CD14-positive monocyte (primary cell): ENCODE results near the gene BANP. TPM values are rescaled to one million over a fixed set of nuclear protein-coding genes. Genes with fewer than 3 reads are reported as not detected.

ENCODE experiments used
- DNase-seq, 3 donors: peaks; one replicate each; pipeline ENCODE4 v3.0.0-alpha.2; 2011 to 2022
- H2AFZ ChIP-seq: 2 replicates; pipeline ENCODE4 v1.6.0; 2012; ENCODE audit warnings: mild to moderate bottlenecking, low read depth, low read length, inconsistent platforms; ENCODE audit not compliant: insufficient read depth, poor library complexity, severe bottlenecking
- H3K27ac ChIP-seq, 2 donors: 1 replicate in 1 of 2; 2 replicates in 1 of 2; pipeline ENCODE4 v1.5.1; 2012 to 2013; ENCODE audit warnings: low read length in 2 of 2, control low read depth in 1 of 2, inconsistent platforms in 1 of 2, low read depth in 1 of 2, mild to moderate bottlenecking in 1 of 2
- H3K27me3 ChIP-seq, 2 donors: one replicate each; pipeline versions ENCODE4 v1.6.0 to v1.6.1; 2011 to 2013; ENCODE audit warnings: low read length in 2 of 2; ENCODE audit not compliant: control insufficient read depth in 2 of 2, insufficient read depth in 2 of 2
- H3K36me3 ChIP-seq, 2 donors: replicated peaks in 1 of 2; 1 replicate in 1 of 2; 2 replicates in 1 of 2; pipeline versions ENCODE4 v1.5.1 to v1.6.1; 2012 to 2013; ENCODE audit warnings: low read length in 2 of 2, control low read depth in 1 of 2, inconsistent platforms in 1 of 2, mild to moderate bottlenecking in 1 of 2; ENCODE audit not compliant: insufficient read depth in 2 of 2, control insufficient read depth in 1 of 2
- H3K4me1 ChIP-seq, 2 donors: 1 replicate in 1 of 2; 2 replicates in 1 of 2; pipeline versions ENCODE4 v1.5.1 to v1.6.1; 2012 to 2013; ENCODE audit warnings: low read length in 2 of 2, control low read depth in 1 of 2, inconsistent platforms in 1 of 2, mild to moderate bottlenecking in 1 of 2, moderate library complexity in 1 of 2; ENCODE audit not compliant: insufficient read depth in 2 of 2, control insufficient read depth in 1 of 2
- H3K4me2 ChIP-seq: replicated peaks from 2 replicates; pipeline ENCODE3; 2012; ENCODE audit warnings: low read length, moderate library complexity, mild to moderate bottlenecking; ENCODE audit not compliant: poor library complexity, severe bottlenecking; ENCODE audit errors: extremely low read depth
- H3K4me3 ChIP-seq, 3 experiments: fragments of 200-600 bp in 1 of 3; sonication (generic) in 1 of 3; replicated peaks in 1 of 3; 1 replicate in 2 of 3; 2 replicates in 1 of 3; pipeline ENCODE4 v1.5.1; 2011 to 2013; ENCODE audit warnings: low read length in 3 of 3, mild to moderate bottlenecking in 3 of 3, control low read depth in 2 of 3, low read depth in 2 of 3, inconsistent platforms in 1 of 3, moderate library complexity in 1 of 3
- H3K79me2 ChIP-seq: 2 replicates; pipeline ENCODE4 v1.6.0; 2012; ENCODE audit warnings: mild to moderate bottlenecking, control low read depth, inconsistent platforms, low read length, moderate library complexity; ENCODE audit not compliant: insufficient read depth
- H3K9ac ChIP-seq: 2 replicates; pipeline ENCODE4 v1.6.0; 2017; ENCODE audit warnings: low read length, mild to moderate bottlenecking; ENCODE audit not compliant: insufficient read depth, poor library complexity, severe bottlenecking
- H3K9me3 ChIP-seq, 2 donors: replicated peaks in 1 of 2; 1 replicate in 1 of 2; 2 replicates in 1 of 2; pipeline versions ENCODE4 v1.5.1 to v1.6.1; 2012 to 2013; ENCODE audit warnings: low read length in 2 of 2, control low read depth in 1 of 2; ENCODE audit not compliant: control insufficient read depth in 1 of 2, insufficient read depth in 1 of 2
- H4K20me1 ChIP-seq: 2 replicates; pipeline ENCODE4 v1.6.0; 2012; ENCODE audit warnings: mild to moderate bottlenecking, low read length, control low read depth, moderate library complexity; ENCODE audit not compliant: insufficient read depth
- H3K27ac Mint-ChIP-seq, 7 donors: one replicate each; pipeline ENCODE4 v1.8.0; 2020; ENCODE audit warnings: mild to moderate bottlenecking in 7 of 7, mixed read lengths in 7 of 7, moderate library complexity in 6 of 7, inconsistent platforms in 2 of 7
- H3K27me3 Mint-ChIP-seq, 3 donors: one replicate each; pipeline ENCODE4 v1.8.0; 2021 to 2022; ENCODE audit warnings: low read depth in 3 of 3, mild to moderate bottlenecking in 3 of 3, mixed read lengths in 3 of 3, moderate library complexity in 3 of 3, inconsistent platforms in 1 of 3
- H3K36me3 Mint-ChIP-seq, 2 donors: one replicate each; pipeline ENCODE4 v1.8.0; 2020; ENCODE audit warnings: mixed read lengths in 2 of 2, inconsistent platforms in 1 of 2, mild to moderate bottlenecking in 1 of 2
- H3K4me1 Mint-ChIP-seq: one replicate; pipeline ENCODE4 v1.8.0; 2020; ENCODE audit warnings: mild to moderate bottlenecking, mixed read lengths
- H3K4me3 Mint-ChIP-seq, 2 donors: one replicate each; pipeline ENCODE4 v1.8.0; 2020; ENCODE audit warnings: mild to moderate bottlenecking in 2 of 2, mixed read lengths in 2 of 2, moderate library complexity in 1 of 2
- H3K9me3 Mint-ChIP-seq, 7 donors: one replicate each; pipeline ENCODE4 v1.8.0; 2020 to 2022; ENCODE audit warnings: mixed read lengths in 7 of 7, mild to moderate bottlenecking in 6 of 7, moderate library complexity in 6 of 7, inconsistent platforms in 2 of 7
- CTCF ChIP-seq: fragments of 200-600 bp; IDR thresholded peaks from one replicate; pipeline ENCODE4 v1.8.0; 2022; ENCODE audit warnings: antibody characterized with exemption, mild to moderate bottlenecking
- WGBS: methylation state at CpG from one replicate; pipeline ENCODE4 v1.1.5; 2013; ENCODE audit warnings: missing lambda C conversion rate; ENCODE audit not compliant: insufficient coverage; 5-methylcytosine and 5-hydroxymethylcytosine counted together
- intact Hi-C, 2 donors: fragments of 100-400 bp; cut with micrococcal nuclease; formaldehyde crosslinking; loops; one replicate each; pipeline versions ENCODE4 v1.15.0 to v1.15.1; 2023
- polyA plus RNA-seq, 3 donors: library from polyadenylated mRNA; depleted of rRNA in 1 of 3; unstranded in 2 of 3; stranded (reverse) in 1 of 3; fragments of 300-500 nt in 2 of 3; fragments of >200 nt in 1 of 3; fragmentation: Illumina TruSeq in 2 of 3; gene quantifications; 1 replicate in 2 of 3; 2 replicates in 1 of 3; pipeline ENCODE4 v1.2.3, GENCODE V29; 2012 to 2021

The BANP gene
- polyA plus RNA-seq, 3 donors: 10.1 to 40.9 (median 11.7) TPM

GRCh38 chr16:87960296-87960695 lies 9.1 kb downstream of the BANP start:
- intact Hi-C loops: no loop called here
- H3K27ac ChIP-seq: peak overlapping the region in 1 of 2 donors; percentile 80
- H3K36me3 ChIP-seq: peaks cover 0 to 22% of the 10 kb centered on the region in 2 donors
- peaks cover 51 to 67% of the 10 kb centered on the region in 2 donors for H3K4me1 ChIP-seq
- DNase-seq: no peak
- Mint-ChIP-seq H3K27ac (peak overlapping the region; percentile 21 to 97 (median 92)), H3K9me3 (peaks cover 0 to 2% (median 0%) of the 10 kb centered on the region in 7 donors), H3K27me3 (peaks cover 0 to 3% (median 1%) of the 10 kb centered on the region in 3 donors), H3K4me1 (peaks cover 73% of the 10 kb centered on the region), H3K4me3 (peak overlapping the region; percentile 78 to 90), H3K36me3 (peaks cover 48 to 56% of the 10 kb centered on the region in 2 donors)
- H3K4me3 ChIP-seq: peak overlapping the region in 1 of 3 experiments; percentile 68
- H3K9ac ChIP-seq: peak overlapping the region; percentile 63
- H3K79me2 ChIP-seq: peaks cover 93% of the 10 kb centered on the region
- peaks cover 19% of the 10 kb centered on the region for H4K20me1 ChIP-seq
- TF ChIP-seq CTCF: no peak
- H2AFZ ChIP-seq: no peak overlapping the region
- no peaks in the 10 kb centered on the region for H3K9me3 ChIP-seq
- 89% methylated on average over 3 of the region's 5 CpGs for WGBS
- no peaks in the 10 kb centered on the region for H3K27me3 ChIP-seq
- H3K4me2 ChIP-seq: peak overlapping the region; percentile 65

GRCh38 chr16:87960852-87961251 lies 9.6 kb downstream of the BANP start:
- TF ChIP-seq CTCF: no peak
- Mint-ChIP-seq H3K9me3 (peaks cover 0 to 2% (median 0%) of the 10 kb centered on the region in 7 donors), H3K4me1 (peaks cover 70% of the 10 kb centered on the region), H3K27me3 (peaks cover 0 to 3% (median 1%) of the 10 kb centered on the region in 3 donors), H3K36me3 (peaks cover 49 to 56% of the 10 kb centered on the region in 2 donors), H3K27ac (peak overlapping the region in 3 of 7 donors; percentile 22 to 92 (median 57)), H3K4me3 (no peak overlapping the region)
- intact Hi-C loops: no loop called here
- DNase-seq: no peak
- peaks cover 0 to 22% of the 10 kb centered on the region in 2 donors for H3K36me3 ChIP-seq
- WGBS: 97% methylated on average over 6 of the region's 8 CpGs
- H3K27me3 ChIP-seq: no peaks in the 10 kb centered on the region
- H3K79me2 ChIP-seq: peaks cover 93% of the 10 kb centered on the region
- H2AFZ ChIP-seq: no peak overlapping the region
- peaks cover 45 to 62% of the 10 kb centered on the region in 2 donors for H3K4me1 ChIP-seq
- H3K27ac ChIP-seq: no peak overlapping the region
- peaks cover 25% of the 10 kb centered on the region for H4K20me1 ChIP-seq
- no peak overlapping the region for H3K4me2 ChIP-seq
- no peaks in the 10 kb centered on the region for H3K9me3 ChIP-seq
- H3K9ac ChIP-seq: no peak overlapping the region
- H3K4me3 ChIP-seq: no peak overlapping the region
